ENCODE data around the gene ZNF654. TPM values are rescaled to one million over a fixed set of nuclear protein-coding genes. Genes with fewer than 3 reads are reported as not detected.

The ZNF654 gene
- total and polyA plus RNA-seq, 2 of the 13 experiments (the other 11 are each of a cell fraction or from before 2014, with no cell fraction given), result 1.8 to 4.1 TPM

DNA sequence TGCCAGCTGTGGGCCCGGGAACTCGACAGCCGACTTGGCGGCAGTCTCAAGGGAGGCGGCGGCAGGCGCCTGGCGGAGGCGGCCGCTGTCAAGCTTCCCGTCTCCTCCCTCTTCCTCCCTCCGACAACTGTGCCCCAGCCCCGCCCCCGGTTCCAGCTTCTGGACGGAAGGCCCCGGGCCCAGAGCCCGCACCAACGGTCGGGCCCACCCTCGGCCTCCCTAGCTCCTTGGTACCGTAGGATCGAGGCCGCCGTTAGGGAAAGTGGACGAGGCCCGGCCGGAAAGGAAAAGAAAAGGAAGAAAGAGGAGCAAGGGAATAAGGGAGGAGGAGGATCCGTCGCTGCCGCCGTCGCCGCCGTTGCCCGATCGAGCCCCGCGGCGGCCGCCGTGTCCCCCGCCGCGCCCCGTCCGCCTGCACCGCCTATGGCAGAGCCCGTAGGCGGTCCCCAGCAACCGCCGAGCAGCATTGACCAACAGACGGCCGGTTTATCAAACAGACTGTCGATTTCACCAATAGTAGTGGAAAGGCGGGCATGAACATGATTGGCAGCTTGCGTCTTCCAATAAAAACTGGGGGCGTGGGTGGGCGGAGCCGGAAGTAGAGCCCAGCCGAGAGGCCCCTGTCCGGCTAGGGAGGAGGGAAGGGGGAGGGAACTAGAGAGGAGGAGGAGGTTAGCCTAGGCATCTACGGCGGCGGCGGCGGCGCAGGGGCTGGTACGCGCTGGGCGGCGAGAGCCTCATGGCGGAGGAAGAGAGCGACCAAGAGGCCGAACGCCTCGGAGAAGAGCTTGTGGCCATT is at the start of gene ZNF654, which contains the start of gene CGGBP1 (continued):
- TF ChIP-seq, protein P1, sequence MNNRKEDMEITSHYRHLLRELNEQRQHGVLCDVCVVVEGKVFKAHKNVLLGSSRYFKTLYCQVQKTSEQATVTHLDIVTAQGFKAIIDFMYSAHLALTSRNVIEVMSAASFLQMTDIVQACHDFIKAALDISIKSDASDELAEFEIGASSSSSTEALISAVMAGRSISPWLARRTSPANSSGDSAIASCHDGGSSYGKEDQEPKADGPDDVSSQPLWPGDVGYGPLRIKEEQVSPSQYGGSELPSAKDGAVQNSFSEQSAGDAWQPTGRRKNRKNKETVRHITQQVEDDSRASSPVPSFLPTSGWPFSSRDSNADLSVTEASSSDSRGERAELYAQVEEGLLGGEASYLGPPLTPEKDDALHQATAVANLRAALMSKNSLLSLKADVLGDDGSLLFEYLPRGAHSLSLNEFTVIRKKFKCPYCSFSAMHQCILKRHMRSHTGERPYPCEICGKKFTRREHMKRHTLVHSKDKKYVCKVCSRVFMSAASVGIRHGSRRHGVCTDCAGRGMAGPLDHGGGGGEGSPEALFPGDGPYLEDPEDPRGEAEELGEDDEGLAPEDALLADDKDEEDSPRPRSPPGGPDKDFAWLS (CRISPR knock-in tag; IDR thresholded peaks at IDR 0.05; ENCODE audit: borderline replicate concordance), result no peak
- TF ChIP-seq, protein P2, sequence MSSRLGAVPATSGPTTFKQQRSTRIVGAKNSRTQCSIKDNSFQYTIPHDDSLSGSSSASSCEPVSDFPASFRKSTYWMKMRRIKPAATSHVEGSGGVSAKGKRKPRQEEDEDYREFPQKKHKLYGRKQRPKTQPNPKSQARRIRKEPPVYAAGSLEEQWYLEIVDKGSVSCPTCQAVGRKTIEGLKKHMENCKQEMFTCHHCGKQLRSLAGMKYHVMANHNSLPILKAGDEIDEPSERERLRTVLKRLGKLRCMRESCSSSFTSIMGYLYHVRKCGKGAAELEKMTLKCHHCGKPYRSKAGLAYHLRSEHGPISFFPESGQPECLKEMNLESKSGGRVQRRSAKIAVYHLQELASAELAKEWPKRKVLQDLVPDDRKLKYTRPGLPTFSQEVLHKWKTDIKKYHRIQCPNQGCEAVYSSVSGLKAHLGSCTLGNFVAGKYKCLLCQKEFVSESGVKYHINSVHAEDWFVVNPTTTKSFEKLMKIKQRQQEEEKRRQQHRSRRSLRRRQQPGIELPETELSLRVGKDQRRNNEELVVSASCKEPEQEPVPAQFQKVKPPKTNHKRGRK (CRISPR knock-in tag; IDR thresholded peaks at IDR 0.05), result no peak
- no peak for TF ChIP-seq RAD21 (CRISPR knock-in tag; IDR thresholded peaks at IDR 0.05)
- TF ChIP-seq ZNF839 (CRISPR knock-in tag; IDR thresholded peaks at IDR 0.05; ENCODE audit: borderline replicate concordance), result no peak
- TF ChIP-seq PPARG (CRISPR knock-in tag; conservative IDR thresholded peaks at IDR 0.05), result no peak
- TF ChIP-seq NCOA2 (CRISPR knock-in tag; IDR thresholded peaks at IDR 0.05), result no peak

DNA sequence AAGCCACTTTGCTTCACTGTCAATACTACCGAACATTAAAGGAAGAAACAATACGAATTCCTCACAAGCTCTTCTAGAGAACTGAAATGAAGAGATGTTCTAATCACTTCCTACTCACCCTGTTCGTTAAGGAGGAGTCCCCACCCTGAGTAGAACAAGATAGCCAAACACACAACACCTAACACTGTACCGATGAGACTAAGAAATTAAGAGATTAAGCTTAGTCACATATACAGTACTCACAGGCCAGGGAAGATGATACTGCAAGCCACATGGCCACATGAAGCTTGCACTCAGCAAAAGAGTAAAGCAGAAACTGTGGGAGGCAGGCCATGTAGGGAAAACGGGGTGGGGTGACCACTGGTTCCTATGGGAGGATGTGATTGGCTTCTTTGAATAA is 48.2 kb upstream of the ZNF654 start:
- ATAC-seq (no peak), FAIRE-seq (no peak), DNase-seq (ENCODE audit: low spot score) (no peak)
- no peaks in the 10 kb centered on the region for H3K4me1 ChIP-seq (ENCODE audit: insufficient read depth, low read length)
- no peak overlapping the region for H3K4me3 ChIP-seq (replicated peaks in 1 of 3; ENCODE audit: insufficient read depth in 1 of 3, low read depth in 2 of 3, low read length in 3 of 3)
- H4K20me1 ChIP-seq (ENCODE audit: insufficient read depth, low read length), result no peaks in the 10 kb centered on the region
- ChIA-PET POLR2A (no interaction called here), CTCF (ENCODE audit: low intra/inter-chr PET ratio, low total read pairs) (no interaction called here)
- intact Hi-C loops (cut with micrococcal nuclease; ENCODE audit: unreplicated experiment) (no loop called here), in situ Hi-C loops (cut with HindIII; ENCODE audit: extremely low pct_ligation_motif_present, low pct_unique_long_range_greater_than_20kb) (loop anchor here (25.0 kb wide), 1 partner anchor 699 kb away; no protein-coding TSS in a partner anchor)
- no peak overlapping the region for H3K27ac ChIP-seq (ENCODE audit: extremely low read length, insufficient read depth, low read length)
- no peak overlapping the region for H2AFZ ChIP-seq (ENCODE audit: low read length)
- H3K27me3 ChIP-seq (ENCODE audit: control insufficient read depth in 1 of 2, insufficient read depth in 2 of 2, low read length in 2 of 2), result no peaks in the 10 kb centered on the region
- BruUV-seq (replicated peaks), result no TSS peak
- H3K79me2 ChIP-seq (ENCODE audit: insufficient read depth, low read length), result no peaks in the 10 kb centered on the region
- H3K9me3 ChIP-seq (ENCODE audit: low read length), result no peaks in the 10 kb centered on the region
- no peak overlapping the region for H3K9ac ChIP-seq (ENCODE audit: insufficient read depth, low read depth, low read length)
- WGBS (ENCODE audit: low lambda C conversion rate), result 21% methylated on average over 5 of the region's 5 CpGs
- no peak overlapping the region for H3K4me2 ChIP-seq (ENCODE audit: low read depth, low read length)
- no peaks in the 10 kb centered on the region for H3K36me3 ChIP-seq (replicated peaks in 1 of 2; ENCODE audit: control insufficient read depth in 1 of 2, insufficient read depth in 2 of 2, low read length in 2 of 2)
- TF ChIP-seq RBFOX2 (IDR thresholded peaks at IDR 0.05; ENCODE audit: low read depth, low read length) (no peak), ZNF558 (CRISPR knock-in tag; IDR thresholded peaks at IDR 0.05; ENCODE audit: borderline replicate concordance) (no peak), ZMYM2 (CRISPR knock-in tag; IDR thresholded peaks at IDR 0.05) (no peak)
- TF ChIP-seq, protein P3, sequence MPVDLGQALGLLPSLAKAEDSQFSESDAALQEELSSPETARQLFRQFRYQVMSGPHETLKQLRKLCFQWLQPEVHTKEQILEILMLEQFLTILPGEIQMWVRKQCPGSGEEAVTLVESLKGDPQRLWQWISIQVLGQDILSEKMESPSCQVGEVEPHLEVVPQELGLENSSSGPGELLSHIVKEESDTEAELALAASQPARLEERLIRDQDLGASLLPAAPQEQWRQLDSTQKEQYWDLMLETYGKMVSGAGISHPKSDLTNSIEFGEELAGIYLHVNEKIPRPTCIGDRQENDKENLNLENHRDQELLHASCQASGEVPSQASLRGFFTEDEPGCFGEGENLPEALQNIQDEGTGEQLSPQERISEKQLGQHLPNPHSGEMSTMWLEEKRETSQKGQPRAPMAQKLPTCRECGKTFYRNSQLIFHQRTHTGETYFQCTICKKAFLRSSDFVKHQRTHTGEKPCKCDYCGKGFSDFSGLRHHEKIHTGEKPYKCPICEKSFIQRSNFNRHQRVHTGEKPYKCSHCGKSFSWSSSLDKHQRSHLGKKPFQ (CRISPR knock-in tag; IDR thresholded peaks at IDR 0.05; ENCODE audit: insufficient replicate concordance), result no peak
- TF ChIP-seq, protein P4, sequence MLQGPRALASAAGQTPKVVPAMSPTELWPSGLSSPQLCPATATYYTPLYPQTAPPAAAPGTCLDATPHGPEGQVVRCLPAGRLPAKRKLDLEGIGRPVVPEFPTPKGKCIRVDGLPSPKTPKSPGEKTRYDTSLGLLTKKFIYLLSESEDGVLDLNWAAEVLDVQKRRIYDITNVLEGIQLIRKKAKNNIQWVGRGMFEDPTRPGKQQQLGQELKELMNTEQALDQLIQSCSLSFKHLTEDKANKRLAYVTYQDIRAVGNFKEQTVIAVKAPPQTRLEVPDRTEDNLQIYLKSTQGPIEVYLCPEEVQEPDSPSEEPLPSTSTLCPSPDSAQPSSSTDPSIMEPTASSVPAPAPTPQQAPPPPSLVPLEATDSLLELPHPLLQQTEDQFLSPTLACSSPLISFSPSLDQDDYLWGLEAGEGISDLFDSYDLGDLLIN (CRISPR knock-in tag; IDR thresholded peaks at IDR 0.05; ENCODE audit: borderline replicate concordance), result no peak
- TF ChIP-seq, protein P5, sequence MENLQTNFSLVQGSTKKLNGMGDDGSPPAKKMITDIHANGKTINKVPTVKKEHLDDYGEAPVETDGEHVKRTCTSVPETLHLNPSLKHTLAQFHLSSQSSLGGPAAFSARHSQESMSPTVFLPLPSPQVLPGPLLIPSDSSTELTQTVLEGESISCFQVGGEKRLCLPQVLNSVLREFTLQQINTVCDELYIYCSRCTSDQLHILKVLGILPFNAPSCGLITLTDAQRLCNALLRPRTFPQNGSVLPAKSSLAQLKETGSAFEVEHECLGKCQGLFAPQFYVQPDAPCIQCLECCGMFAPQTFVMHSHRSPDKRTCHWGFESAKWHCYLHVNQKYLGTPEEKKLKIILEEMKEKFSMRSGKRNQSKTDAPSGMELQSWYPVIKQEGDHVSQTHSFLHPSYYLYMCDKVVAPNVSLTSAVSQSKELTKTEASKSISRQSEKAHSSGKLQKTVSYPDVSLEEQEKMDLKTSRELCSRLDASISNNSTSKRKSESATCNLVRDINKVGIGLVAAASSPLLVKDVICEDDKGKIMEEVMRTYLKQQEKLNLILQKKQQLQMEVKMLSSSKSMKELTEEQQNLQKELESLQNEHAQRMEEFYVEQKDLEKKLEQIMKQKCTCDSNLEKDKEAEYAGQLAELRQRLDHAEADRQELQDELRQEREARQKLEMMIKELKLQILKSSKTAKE (CRISPR knock-in tag; IDR thresholded peaks at IDR 0.05; ENCODE audit: borderline replicate concordance), result no peak

Data from HepG2 (cell line).